COLO668 (cell line): Measurements from ENCODE around the gene GNA15.

ENCODE experiments used
- DNase-seq: peaks from one replicate; lab custom pipeline; 2025; ENCODE audit not compliant: unreplicated experiment; lab: John Stamatoyannopoulos, UW

Gene GNA15

GRCh38 chr19:3120611-3121276, 15.1 kb upstream of the GNA15 start:
- no peak for DNase-seq

- DNase-seq, result no peak
These were observed 14.4 kb upstream of the GNA15 start for GRCh38 chr19:3121396-3121795.

DNA sequence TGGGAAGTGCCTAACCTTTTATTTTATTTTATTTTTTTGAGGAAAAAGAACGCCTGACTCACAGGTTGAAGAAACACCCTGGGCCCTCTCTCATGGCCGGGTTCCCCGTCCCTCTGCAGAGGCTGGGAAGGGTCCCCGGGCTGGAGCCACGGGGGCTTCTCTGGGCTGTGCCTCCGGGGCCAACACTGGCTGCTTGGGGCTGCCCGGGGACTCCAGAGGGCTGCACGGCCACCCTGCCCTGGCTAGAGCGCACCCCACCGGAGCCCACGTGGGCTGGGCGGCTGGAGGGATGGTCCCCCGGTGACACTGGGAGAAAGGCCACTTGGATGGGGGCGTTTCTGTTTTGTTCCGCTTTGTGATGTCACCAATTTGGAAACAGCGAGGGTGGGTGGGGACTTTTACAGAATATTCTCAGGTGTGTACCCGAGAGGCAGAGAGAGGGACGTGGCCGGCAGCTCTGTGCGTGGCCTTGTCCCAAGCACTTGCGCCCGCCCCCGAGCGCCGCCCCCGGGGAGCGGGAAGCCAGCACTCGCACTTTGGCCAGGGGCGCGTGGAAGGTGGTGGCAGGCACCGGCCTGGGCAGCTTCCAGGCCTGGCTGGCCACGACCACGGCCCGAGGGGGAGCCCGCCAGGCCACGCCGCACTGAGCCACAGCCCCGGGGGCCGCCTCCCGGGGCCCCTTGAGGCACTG, 13.9 kb upstream of the GNA15 start:
- DNase-seq, result no peak

DNA sequence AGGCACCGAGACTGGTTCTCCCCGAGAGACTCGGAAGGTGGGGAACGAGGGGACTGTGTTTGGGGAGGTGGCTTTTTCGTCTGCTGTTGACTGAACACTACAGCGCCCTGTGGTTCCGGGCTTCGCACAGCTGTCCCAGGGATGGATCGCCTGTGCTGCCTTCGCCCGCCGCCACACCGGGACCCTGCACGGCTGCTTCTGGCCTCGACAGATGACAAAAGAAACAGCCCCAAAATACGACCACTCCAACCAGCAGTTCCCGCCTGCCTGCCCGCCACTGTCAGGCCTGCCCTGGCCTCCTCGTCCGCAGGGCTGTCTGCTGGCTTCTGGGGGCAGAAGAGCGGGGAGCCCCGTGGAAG, 13.3 kb upstream of the GNA15 start:
- no peak for DNase-seq

DNA sequence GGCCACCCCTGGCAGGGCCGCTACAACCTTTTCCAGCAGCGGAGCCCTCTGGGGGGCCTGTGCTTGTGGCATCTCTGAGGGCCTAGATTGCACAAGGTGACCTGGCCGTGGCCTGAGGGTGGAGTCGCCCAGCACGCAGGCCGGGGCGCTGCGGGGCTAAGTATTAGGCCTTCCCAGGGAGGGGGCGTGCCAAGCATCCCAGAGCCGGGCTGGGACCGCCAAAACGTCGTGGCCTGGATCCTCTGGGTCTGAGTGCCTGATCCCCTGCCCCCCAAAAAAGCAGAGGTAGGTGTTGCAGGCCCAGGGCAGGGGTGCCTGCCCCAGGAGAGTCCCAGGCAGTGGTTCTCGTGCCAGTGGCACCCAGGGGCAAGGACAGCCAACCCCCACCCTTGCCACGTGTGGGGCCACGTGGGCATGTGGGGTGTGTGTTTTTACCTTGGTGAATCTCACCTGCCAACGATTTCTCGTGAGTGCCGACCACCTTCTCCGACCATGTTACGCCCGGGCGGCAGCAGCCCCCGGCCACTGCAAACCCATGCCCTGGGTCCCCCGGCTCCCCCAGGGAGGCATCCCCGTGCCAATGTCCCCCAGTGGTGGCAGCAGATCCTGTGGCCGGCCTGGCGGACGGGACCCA, 12.6 kb upstream of the GNA15 start:
- DNase-seq, result no peak

DNA sequence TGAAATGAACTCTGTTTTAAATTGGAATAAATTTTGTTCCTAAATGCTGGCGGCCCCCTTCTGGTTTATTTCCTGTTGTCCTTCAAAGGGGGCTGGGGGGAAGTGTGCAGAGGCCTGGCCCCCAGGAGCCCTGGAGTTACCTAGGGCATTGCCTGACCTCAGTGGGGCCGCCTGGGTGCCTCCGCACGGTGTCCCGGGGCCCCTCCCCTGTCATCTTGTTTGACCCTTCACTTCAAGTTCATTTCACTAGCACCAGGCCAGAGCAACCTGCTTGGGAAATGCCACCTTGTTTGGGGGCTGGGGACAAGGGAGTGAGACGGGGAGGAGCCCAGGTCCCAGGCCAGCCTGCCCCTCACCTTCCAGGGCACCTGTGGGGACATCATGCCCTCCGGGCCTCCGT, 11.9 kb upstream of the GNA15 start:
- no peak for DNase-seq

DNA sequence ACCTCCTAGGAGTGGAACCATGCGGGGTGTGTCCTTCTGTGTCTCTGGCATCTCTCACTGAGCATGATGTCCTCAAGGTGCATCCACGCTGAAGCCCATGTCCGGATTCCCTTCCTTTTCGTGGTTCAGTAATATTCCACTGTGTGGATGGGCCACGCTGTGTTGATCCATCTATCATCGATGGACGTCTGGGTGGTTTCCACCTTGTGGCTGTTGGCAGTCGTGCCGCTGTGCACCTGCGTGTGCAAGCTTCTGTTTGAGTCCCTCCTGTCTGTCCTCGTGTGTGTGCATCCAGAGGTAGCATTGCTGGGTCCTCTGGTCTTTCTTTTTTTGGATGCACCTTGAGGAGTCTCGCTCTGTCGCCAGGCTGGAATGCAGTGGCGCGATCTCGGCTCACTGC, 11.2 kb upstream of the GNA15 start:
- no peak for DNase-seq

DNA sequence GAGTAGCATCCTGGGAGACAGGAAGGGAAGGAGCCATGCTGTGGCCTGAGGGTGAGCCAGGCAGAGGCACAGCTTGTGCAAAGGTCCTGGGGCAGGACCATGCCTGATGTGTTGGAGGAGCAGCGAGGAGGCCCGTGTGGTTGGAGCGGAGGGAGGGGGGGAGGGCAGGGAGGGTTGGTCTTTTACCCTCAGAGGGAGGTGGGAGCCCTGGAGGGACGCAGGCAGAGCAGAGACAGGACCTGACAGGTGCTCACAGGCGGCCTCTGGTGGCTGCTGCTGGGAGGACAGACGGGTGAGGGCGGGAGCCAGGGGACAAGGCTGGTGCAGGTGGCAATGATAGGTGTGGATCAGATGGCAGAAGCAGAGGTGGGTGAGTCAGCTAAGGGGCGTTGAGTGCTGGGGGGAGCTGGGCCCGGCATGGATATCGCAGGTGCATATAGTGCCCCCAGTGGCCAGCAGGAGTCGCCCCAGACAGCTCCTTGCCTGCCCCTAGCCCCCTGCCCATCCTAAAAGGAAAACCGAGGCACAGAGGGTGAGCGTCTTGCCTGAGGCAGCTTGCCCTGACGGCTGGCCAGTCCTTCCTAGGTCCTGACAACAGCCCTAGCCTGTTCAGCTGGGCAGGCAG, 9.8 kb upstream of the GNA15 start:
- peak; percentile 72 for DNase-seq

DNA sequence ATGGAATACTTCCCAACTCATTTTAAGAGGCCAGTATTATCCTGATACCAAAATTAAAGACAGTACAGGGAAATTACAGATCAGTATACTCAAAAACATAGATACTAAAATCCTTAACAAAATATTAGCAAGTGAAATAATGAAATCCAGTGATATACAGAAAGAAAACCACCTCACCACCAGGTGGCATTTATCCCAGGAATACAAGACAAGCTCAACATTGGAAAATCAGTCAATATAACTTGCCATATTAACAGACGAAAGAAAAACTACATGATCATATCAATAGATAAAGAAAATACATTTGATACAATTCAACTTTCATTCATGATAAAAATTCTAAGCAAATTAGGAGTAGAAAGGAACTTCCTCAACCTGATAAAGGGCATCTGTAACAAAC, 6.7 kb upstream of the GNA15 start:
- DNase-seq, result no peak

- DNase-seq, result no peak
These were observed 4.7 kb upstream of the GNA15 start for GRCh38 chr19:3131168-3131567.

DNA sequence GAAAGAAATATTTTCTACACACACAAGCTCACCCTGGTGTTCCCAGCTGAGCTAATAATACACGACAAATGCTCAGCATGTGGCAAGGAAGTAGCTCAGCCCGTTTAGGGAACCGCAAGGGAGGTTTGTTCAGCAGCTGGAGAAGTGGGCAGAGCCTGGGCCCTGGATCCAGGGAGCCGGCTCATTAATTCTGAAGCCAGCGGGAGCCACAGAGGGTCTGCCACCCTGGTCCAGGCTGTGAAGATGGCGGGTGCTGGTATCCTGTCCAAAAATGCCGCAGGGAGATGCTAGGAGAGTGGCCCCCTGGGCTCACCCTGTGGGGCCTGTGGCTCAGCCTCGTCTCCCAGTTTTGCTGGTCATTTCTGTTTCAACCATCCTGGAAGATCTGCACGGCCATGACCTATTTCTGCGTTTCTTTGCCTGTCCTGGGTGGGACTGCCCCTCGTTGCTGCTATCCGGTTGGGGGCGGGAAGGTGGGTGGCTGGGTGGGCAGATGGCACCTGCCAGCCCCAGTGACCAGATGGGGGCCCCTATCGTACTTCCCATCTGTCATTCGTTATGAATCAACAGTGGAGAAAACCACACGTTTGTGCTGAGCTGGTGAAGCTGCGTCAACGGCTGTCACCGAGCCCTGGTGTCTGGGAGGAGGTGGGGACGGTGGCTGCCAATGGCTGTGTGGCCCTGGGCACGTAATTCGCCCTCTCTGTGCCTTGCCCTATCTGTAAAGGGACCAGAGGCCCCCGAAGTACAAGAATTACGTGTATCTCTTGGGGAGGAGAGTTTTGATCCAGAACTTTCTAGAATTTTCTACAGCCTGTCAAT, 2.7 kb upstream of the GNA15 start:
- peak; percentile 74 for DNase-seq

DNA sequence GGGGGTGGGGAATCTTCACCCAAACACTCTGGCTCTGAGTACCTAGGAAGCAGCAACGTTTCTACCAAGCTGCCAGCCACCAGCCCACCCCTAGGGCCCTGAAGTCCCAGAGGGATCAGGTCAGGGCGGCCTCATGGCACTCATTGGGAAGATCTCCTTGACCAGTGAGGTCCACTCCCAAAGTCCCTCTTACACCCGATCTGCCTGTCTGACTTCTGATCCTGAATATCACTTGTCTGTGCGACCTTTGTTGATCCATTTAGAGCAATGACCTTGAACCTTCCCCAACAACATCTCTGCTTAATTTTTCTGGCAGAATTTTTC, 2.1 kb upstream of the GNA15 start:
- DNase-seq, result no peak

DNA sequence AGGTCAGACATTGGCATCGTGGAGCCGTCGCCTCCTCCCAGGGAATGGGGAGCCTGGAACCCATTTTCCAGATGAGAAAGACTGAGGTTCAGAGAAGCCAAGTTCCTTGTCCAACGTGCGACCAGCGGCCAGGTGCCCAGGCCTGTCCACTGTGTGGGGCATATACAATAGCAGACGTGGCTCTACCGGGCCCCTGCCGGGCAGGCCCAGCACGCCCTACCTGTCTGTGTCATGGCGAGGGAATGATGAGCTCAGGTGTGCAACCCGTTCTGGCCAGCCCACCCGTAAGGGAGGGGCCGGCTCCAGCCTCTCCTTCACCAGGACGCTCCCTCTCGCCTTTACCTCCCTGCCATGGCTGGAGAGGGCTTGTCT, 837 bp downstream of the GNA15 start:
- DNase-seq, result no peak

GRCh38 chr19:3137119-3137518, 1.3 kb downstream of the GNA15 start:
- no peak for DNase-seq

GRCh38 chr19:3138268-3138667, 2.4 kb downstream of the GNA15 start:
- no peak for DNase-seq

DNA sequence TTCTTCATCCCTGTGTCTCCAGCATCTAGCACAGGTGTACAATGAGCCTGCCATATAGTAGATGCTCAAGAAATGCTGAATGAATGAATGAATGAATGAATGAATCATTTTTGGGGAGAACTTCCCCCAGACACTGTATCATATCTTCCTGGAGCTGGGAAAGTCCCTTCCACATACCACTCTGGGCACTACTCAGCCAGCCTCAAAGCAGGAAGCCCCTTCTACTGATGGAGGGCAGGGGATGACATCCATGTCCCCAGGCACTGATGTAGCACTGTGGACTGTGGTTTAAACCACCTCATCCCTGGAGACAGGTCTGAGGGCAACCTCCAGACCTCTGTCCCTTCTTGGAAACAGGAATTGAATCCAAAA, 4.8 kb downstream of the GNA15 start:
- no peak for DNase-seq

DNA sequence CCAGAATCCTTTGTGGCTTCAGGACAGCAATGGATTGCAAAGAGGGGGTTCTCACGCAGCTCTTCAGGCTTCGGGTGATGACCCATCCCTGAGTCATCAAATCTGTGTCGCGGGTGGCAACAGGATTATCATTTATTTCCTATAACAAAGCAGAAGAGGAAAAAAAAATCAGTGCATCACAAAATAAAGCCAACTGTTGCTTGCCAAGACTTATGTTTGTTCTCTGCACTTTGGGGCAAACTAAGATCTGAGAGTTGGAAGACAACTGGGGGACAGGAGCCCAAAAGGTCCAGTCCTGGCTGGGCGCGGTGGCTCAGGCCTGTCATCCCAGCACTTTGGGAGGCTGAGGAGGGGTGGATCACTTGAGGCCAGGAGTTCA, 6.4 kb downstream of the GNA15 start:
- no peak for DNase-seq

GRCh38 chr19:3142781-3143337, 7.0 kb downstream of the GNA15 start:
- DNase-seq, result no peak

DNA sequence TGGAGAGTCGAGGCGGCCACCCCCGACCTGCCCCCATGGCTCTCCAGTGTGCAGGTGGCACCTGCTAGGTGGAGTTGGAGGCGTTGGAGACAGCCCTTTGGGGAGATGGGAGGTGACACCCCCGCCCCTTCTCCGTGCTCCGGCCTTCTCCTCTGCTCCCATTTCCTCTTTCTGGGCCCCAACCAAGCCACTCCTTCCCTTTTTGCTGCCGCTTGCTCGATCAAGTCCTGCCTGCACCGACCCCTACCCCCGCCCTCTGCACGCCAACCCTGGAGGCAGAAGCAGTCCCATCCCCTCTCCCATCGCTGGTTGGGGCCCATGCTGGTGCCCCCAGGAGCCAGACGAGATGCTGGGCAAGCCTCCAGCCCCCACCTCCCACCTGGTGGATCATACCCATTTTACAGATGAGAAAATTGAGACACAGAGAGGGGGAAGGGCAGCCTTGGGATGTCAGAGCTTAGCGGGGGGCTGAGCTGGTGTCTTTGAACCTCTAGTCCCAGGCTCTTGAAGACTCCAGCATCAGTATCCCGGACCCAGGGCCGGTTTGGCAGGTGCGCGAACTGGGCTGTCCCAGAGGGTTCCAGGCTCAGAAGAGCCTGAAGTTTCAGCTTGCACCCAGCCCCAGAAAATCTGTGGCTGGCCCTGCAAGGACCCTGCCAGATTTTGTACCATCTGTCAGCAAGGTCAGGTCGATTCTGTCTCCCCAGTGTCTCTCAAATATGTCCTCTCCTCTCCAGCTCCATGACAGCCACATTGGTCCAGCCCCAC, 10.3 kb downstream of the GNA15 start:
- no peak for DNase-seq

GRCh38 chr19:3146677-3147100, 10.9 kb downstream of the GNA15 start:
- no peak for DNase-seq

GRCh38 chr19:3148503-3148902, 12.7 kb downstream of the GNA15 start:
- no peak for DNase-seq
